CD4-positive, alpha-beta T cell treated with Interleukin-15 for 1 hour (primary cell): Measurements from ENCODE around the gene NR1I2.

Source experiments
- DNase-seq: peaks from one replicate; pipeline ENCODE4 v3.0.0-alpha.2; 2020

NR1I2 gene

GRCh38 chr3:119825820-119826219 lies 43.9 kb downstream of the NR1I2 start:
- no peak for DNase-seq

- no peak for DNase-seq
Measured at GRCh38 chr3:119826711-119827608, 45.1 kb downstream of the NR1I2 start.

- no peak for DNase-seq
Measured at GRCh38 chr3:119829420-119829819, 47.5 kb downstream of the NR1I2 start.

GRCh38 chr3:119831022-119831421 lies 49.1 kb downstream of the NR1I2 start:
- DNase-seq = no peak

GRCh38 chr3:119831941-119832371 lies 50.1 kb downstream of the NR1I2 start:
- DNase-seq = no peak

- no peak for DNase-seq
Measured at GRCh38 chr3:119834754-119835370, 53.0 kb downstream of the NR1I2 start.

- DNase-seq = no peak
Measured at GRCh38 chr3:119835556-119835955, 53.7 kb downstream of the NR1I2 start.

GRCh38 chr3:119841808-119842471 lies 60.0 kb downstream of the NR1I2 start:
- DNase-seq = no peak

GRCh38 chr3:119849126-119849525 lies 67.2 kb downstream of the NR1I2 start:
- DNase-seq = no peak

- no peak for DNase-seq
Measured at GRCh38 chr3:119856695-119857094, 74.8 kb downstream of the NR1I2 start.

- no peak for DNase-seq
Measured at GRCh38 chr3:119858957-119859356, 77.1 kb downstream of the NR1I2 start.

GRCh38 chr3:119859728-119860127 lies 77.8 kb downstream of the NR1I2 start:
- DNase-seq = no peak

GRCh38 chr3:119861681-119862080 lies 79.8 kb downstream of the NR1I2 start:
- DNase-seq = no peak

- no peak for DNase-seq
Measured at GRCh38 chr3:119862616-119863015, 80.7 kb downstream of the NR1I2 start.

- no peak for DNase-seq
Measured at GRCh38 chr3:119864476-119864875, 82.6 kb downstream of the NR1I2 start.
